GM21619 (cell line): ENCODE results near the gene NPHS1.
"Not testable (repeated sequence)": the region's sequence is repeated elsewhere in the genome, so short reads cannot be mapped to it uniquely, and the experiment has no call there.

Source experiments
- ATAC-seq: cut with Tn5 transposase; IDR thresholded peaks from one replicate; pipeline ENCODE4 v1.9.1; 2021; ENCODE audit not compliant: unreplicated experiment

Gene NPHS1

DNA sequence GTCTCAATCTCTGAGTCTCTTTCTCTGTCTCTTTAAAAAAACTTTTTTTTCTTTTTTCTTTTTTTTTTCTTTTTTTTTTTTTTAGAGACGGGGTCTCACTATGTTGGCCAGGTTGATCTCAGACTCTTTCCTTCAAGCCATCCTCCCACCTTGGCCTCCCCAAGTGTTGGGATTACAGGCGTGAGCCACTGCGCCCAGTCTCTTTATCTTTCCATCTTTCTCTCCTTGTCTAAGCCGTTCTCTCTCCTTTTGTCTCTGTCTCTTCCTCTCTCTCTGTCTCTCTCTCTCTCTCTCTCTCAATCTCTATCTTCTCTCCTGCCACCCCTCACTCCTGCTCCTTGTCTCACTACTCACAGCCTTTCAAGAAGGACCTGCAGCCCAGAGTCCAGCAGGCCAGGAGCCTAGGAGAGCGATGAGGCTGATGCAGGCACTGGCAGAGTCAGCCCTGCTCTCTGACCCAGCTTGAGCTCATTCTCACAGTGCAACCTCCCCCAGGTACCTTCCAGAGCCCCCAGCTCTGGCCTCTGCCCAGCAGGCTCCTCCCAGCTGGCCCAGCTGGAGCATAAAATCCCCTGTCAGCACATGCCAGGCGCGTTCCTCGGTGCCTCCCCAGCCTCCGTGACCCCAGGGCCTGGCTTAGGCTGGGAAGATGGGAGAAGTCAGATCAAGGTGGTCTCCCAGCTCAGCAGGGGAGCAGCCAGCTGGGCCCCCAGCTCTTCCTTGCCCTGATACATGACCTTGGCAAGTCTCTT is at the start of gene NPHS1:
Gene NPHS1, minus strand, starts transcription at position 476 of the 752 bp plus-strand sequence. CDS start 667 bp downstream, outside the sequence.
- no peak for ATAC-seq

GRCh38 chr19:35901055-35901644 is 48.8 kb upstream of the NPHS1 start:
- ATAC-seq, result no peak

DNA sequence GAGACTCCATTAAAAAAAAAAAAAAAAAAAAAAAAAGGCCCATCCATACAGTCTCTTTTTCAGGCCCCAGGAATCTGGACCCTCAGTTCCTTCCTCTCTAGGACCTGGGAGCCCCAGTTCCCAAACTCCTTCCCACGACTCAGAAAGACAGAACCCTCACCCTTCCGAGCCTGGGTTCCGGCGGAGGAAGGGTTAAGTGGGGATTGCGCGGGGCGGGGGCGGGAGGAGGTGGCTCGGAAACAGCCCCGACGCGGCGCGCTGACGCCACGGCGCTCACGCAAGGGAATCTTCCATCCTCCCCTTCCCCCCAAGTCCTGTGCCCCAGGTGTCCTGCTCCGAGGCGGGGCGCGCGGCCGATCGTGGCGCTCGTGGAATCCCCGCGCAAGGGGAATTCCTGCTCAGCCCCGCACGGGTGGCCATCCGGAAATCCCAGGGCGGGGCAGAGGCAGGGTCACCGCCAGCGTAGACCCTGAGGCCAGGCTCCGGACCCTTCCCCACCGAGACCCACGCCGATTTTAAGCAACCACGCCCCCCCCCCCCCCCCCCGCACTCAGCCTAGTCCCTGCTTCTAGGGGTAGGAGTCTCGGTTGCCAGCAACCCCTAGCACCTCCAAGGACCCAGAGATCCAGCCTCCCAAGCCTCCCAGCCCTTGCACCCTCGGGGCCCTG is 47.4 kb upstream of the NPHS1 start:
- peak; percentile 36 for ATAC-seq

DNA sequence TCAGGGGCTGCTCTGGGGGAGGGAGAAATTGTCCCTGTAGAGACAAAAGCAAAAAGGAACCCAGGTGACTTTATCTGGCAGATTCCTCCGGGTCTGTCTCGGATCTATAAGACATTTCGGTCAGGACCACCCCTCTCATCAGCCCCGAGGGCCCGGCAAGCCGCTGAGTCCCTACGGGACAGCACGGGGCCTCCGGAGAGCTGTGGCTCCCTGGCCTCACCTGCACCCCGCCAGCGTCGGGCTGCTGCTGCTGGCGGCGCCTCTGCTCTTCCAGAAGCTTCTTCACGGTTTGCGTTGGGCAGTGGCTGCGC is 46.1 kb upstream of the NPHS1 start:
- no peak for ATAC-seq

DNA sequence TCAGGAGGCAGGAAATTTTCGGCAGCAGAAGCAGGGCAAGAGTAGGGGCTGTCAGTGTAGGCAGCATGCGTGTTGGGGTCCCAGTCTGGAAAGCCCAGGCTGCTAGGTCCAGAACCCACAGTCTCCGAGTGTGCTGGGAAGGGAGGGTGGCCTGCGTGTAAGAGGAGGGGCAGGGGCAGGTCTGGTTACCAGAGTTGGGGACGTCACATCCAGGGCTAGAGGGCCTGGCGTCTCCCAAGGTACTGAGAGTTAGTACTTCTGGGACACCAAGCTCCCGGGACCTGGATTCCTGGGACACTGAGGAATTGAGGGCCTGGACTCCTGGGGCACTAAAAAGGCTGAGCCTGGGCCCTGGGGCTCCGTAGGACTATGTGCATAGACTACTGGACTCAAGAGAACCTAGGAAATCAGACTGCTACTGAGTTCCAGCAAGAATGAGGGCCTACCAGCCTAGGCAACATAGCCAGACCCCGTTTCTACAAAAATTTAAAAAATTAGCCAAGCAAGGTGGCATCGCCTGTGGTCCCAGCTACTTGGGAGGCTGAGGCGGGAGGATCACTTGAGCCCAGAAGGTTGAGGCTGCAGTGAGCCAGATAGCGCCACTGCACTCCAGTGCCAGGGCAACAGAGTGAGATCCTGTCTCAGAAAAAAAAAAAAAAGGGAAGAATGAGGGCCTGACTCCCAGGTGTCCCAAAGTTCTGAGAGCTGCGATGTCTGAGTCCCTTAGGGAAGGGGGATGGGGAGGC is 45.6 kb upstream of the NPHS1 start:
- no peak for ATAC-seq

DNA sequence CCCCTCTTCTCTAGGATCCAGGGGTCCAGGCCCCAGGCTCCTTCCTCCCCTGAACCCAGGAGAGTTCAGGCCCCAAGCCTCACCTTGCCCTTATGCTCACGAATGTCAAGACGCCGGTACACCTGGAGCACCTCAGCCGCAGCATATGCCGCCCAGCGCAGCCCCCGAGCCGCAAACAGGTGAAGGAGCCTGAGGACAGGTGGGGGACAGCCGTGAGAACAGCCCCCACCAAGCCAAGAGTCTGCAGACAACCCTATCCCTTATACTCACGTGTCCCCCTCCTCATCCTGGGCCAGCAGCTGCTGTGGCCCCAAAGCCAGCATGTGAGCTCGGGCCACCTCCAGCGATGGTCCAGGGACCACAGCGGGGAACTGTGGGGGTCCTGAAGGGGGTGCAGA is 44.3 kb upstream of the NPHS1 start:
- ATAC-seq, result no peak

DNA sequence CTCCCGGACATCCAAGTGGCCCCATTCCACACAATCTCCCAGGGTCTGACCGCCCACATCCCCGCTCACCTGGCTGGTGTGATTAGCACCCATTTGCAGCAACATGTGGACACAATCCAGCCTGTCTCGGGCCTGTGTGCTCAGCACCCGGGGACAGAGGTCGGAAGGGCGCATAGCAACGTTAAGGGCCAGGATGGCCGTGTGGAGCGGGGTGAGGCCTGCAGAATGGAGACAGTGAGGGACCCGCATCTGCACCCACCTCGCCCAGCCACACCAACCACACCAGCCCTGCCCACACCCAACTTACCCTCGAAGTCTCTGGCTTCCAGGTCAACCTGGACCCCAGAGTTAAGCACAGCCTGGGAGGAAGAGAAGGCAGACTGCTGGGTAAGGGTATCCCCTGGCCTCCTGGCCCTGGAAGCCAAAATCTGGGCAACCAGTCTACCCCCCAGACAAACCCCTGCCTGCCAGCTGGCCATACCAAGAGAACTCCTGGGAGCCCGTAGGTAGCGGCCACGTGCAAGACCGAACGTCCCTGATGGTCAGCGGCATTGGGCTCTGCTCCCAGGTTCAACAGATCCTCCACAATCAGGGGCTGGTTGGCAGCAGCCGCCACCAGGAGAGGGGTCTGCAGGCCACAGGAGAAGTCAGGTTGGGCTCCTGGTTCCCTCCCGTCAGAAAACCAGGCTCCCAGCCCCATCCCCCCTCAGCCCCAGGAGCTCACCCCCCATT is 43.8 kb upstream of the NPHS1 start:
- ATAC-seq, result no peak

GRCh38 chr19:35894342-35894741 is 42.0 kb upstream of the NPHS1 start:
- ATAC-seq, result no peak

DNA sequence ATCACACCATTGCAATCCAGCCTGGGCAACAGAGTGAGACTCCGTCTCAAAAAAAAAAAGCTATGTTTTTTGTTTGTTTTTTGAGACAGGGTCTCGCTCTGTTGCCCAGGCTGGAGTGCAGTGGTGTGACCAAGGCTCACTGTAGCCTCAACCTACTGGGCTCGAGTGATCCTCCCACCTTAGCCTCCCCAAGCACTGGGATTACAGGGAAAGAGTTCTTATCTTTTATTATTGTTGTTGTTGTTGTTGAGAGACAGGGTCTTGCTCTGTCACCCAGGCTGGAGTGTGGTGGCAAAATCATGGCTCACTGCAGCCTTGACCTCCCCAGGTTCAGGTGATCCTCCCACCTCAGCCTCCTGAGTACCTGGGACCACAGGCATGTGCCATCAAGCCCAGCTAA is 39.5 kb upstream of the NPHS1 start:
- ATAC-seq, result not testable (repeated sequence)

- ATAC-seq, result no peak
Measured at GRCh38 chr19:35890113-35890650, 37.9 kb upstream of the NPHS1 start.

DNA sequence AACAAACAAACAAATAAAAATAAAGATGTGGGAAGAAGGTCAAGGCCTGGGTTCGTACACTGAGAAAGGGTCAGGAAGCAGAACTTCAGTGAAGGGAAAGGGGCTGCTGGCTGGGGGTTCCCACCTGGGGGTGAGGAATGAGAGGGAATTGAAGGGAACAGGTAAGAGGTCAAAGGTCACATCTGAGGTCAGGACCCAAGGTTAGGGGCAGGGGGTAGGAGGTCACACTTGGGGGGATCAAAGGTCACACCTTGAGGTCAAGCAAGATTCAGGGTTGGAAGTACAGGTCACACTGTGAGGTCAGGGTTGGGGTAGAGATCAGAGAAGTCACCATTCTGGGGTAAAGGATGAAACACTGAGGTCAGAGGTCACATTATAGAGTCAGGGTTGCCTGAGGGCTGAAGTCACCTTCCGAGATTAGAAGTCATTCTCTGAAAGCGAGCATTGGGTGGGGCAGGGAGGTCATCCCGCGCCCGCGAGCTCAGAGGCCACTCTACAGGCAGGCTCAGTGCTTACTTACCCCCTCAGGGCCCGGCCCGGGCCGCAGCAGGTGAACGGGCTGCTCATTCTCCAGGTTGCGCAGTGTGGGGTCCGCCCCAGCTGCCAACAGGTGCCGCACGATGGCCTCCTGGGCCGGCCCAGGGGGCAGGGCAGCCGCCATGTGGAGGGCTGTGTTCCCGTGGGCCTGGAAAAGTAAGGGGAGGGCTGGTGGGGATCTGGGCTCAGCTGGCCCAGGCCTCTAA is 37.2 kb upstream of the NPHS1 start:
- no peak for ATAC-seq

DNA sequence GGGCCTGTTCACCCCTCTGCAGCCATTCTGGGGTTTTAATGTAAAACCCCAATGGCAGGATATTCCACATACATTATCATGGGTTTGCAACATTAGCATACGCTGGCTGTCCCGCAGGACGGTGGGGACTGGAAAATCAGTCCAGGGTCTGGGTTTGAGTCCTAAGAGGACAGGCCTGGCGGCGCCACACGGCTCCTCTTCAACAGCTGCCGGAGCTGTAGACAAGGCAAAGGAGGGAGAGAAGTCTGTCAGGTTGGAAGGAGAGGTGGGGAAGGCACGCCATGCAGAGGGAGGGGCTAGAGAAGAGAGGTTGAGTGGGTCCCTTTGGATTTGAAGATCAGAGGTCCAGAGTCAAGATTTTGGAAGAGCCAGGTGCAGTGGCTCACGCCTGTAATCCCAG is 36.1 kb upstream of the NPHS1 start:
- ATAC-seq, result no peak

- no peak for ATAC-seq
Measured at GRCh38 chr19:35887197-35887596, 34.9 kb upstream of the NPHS1 start.

- ATAC-seq, result no peak
Measured at GRCh38 chr19:35885904-35886303, 33.6 kb upstream of the NPHS1 start.

- ATAC-seq, result no peak
Measured at GRCh38 chr19:35885225-35885738, 33.0 kb upstream of the NPHS1 start.

- no peak for ATAC-seq
Measured at GRCh38 chr19:35883882-35884281, 31.6 kb upstream of the NPHS1 start.

GRCh38 chr19:35882114-35882832 is 30.0 kb upstream of the NPHS1 start:
- ATAC-seq, result no peak

DNA sequence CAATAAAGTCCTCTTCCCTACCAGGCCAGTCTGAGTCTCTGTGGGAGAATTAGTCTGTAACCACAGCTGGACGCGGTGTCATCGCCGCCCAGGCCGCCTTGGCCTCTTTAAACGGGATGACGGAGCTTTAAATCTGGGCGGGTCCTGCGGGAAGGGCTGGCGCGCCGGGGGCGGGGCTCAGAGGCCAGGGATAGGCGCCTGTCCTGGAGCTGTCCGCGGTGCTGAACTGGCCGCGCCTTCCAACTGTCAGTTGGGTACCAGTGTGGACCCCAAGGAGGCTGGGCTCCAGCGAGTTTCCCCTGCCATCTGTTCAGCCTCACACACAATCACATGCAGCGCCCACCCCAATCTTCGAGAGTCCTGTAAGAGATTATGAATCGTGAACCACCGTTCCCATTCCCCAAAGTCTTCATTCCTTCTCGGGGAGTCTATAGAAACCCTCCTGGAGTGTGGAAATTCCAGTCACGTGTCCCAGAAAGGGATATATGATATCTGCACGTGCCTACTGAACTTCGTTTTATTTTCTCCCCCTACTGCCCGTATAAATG is 27.5 kb upstream of the NPHS1 start:
- no peak for ATAC-seq

DNA sequence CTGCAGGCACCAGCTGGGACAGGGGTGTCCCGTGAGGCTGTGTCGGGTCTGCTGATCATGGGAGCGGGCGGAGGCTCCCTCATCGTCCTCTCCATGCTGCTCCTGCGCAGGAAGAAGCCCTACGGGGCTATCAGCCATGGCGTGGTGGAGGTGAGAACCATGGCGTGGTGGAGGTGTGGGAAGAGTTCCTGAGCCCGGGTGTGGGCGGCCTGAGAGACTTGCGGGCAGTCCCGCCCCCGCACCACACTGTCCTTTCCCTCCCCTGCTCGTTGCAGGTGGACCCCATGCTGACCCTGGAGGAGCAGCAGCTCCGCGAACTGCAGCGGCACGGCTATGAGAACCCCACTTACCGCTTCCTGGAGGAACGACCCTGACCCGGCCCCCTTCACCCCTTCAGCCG is 26.8 kb upstream of the NPHS1 start:
- no peak for ATAC-seq
